ENCODE results near the gene AAGAB. TPM values are rescaled to one million over a fixed set of nuclear protein-coding genes. Genes with fewer than 3 reads are reported as not detected.
"Not testable (repeated sequence)": the region's sequence is repeated elsewhere in the genome, so short reads cannot be mapped to it uniquely, and the experiment has no call there.

Gene AAGAB
- total RNA-seq, 4 donors from 2014 or later = 23.6 to 34.4 (median 25.4) TPM

- ATAC-seq (ENCODE audit: low FRiP score) (no peak), DNase-seq (ENCODE audit: low spot score) (no peak)
- no peak for TF ChIP-seq CTCF (IDR thresholded peaks at IDR 0.05)
Measured at GRCh38 chr15:67249830-67250229, 4.6 kb downstream of the AAGAB start.

DNA sequence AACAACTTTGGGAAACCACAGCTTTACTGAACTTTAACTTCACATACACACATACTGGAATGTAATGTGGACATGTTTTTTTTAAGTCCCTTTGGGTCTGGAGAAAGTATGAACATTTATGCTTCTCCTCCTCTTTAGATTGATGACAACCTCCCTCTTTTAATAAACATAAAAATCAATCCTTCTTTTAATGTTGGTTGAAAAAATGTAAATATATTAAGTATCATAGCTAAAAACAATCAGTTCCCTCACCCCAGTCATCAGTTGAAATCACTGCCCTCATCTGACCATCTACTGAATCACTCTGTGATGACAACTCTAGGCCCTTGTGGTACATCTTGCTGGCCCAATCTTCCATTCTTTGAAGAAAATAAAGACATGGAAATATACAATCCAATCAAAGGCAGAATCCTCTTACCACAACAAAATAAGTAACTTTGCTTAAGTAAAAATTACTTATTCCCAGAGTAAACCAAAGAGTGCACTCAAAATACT lies 6.4 kb downstream of the AAGAB start:
- DNase-seq (ENCODE audit: low spot score) (no peak), ATAC-seq (ENCODE audit: low FRiP score) (no peak)

DNA sequence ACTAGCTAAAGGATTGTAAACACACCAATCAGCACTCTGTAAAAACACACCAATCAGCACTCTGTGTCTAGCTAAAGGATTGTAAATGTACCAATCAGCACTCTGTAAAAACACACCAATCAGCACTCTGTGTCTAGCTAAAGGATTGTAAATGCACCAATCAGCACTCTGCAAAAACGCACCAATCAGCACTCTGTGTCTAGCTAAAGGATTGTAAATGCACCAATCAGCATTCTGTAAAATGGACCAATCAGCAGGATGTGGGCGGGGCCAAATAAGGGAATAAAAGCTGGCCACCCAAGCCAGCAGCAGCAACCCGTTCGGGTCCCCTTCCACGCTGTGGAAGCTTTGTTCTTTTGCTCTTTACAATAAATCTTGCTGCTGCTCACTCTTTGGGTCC lies 7.9 kb downstream of the AAGAB start:
- not testable (repeated sequence) for DNase-seq (ENCODE audit: low spot score); ATAC-seq (ENCODE audit: low FRiP score)

More for the DNA sequence above, 6.4 kb downstream of the AAGAB start:
- no peak for TF ChIP-seq CTCF (IDR thresholded peaks at IDR 0.05)

DNA sequence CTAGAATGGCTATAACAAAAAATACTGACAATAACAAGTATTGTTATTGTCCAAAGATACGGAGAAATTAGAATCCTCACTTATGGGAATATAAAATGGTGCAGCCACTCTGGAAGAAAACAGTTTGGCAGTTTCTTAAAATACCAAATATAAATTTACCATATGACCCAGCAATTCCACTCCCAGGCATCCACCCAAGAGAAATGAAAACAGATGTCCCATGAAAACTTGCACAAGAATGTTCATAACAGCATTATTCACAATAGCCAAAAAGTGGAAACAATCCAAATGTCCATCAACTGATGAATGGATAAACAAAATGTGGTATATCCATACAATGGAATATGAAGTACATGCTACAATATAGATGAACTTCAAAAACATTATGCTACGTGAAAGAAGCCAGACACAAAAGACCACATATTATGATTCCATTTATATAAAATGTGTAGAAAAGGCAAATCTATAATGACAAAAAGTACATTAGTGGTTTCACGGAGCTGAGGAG lies 9.4 kb downstream of the AAGAB start:
- DNase-seq (ENCODE audit: low spot score) (no peak), ATAC-seq (ENCODE audit: low FRiP score) (no peak)
- no peak for TF ChIP-seq CTCF (IDR thresholded peaks at IDR 0.05)

- ATAC-seq (ENCODE audit: low FRiP score) (no peak), DNase-seq (ENCODE audit: low spot score) (no peak)
- TF ChIP-seq CTCF (IDR thresholded peaks at IDR 0.05) = no peak
Measured at GRCh38 chr15:67242708-67243111, 11.8 kb downstream of the AAGAB start.

GRCh38 chr15:67241132-67241855 lies 13.2 kb downstream of the AAGAB start:
- DNase-seq (ENCODE audit: low spot score) (no peak), ATAC-seq (ENCODE audit: low FRiP score) (no peak)
- no peak for TF ChIP-seq CTCF (IDR thresholded peaks at IDR 0.05)

- DNase-seq (ENCODE audit: low spot score) (no peak), ATAC-seq (ENCODE audit: low FRiP score) (no peak)
- no peak for TF ChIP-seq CTCF (IDR thresholded peaks at IDR 0.05)
Measured at GRCh38 chr15:67240235-67241131, 14.0 kb downstream of the AAGAB start.

Measured in omental fat pad (tissue), 4 donors.